IMR-90 (cell line): Measurements from ENCODE around the gene PLOD1. TPM values are rescaled to one million over a fixed set of nuclear protein-coding genes. Genes with fewer than 3 reads are reported as not detected.

ENCODE experiments used
- ATAC-seq: fragments of 200-7000 bp; cut with Tn5 transposase; 2 replicates; pipeline ENCODE4 v1.9.1; 2020; ENCODE audit warnings: low read depth, mild to moderate bottlenecking, moderate library complexity
- BruUV-seq: library from RNA; stranded (reverse); fragments of 400-500 nt; replicated peaks from 2 replicates; lab custom pipeline; 2021; lab: Mats Ljungman, UMichigan
- CTCF ChIA-PET: fragments of 300-600 bp; formaldehyde crosslinking; extraction: SDS; loops from one replicate; lab custom pipeline; 2021; ENCODE audit warnings: antibody characterized with exemption; lab: Yijun Ruan, JAX
- POLR2A ChIA-PET: fragments of 300-600 bp; sonication (Branson Sonifier 250); formaldehyde crosslinking; loops from one replicate; lab custom pipeline; 2022; ENCODE audit warnings: antibody characterized with exemption; ENCODE audit not compliant: unreplicated experiment; lab: Charles Lee
- DNase-seq: peaks from one replicate; pipeline ENCODE4 v3.0.0; 2013
- H2AFZ ChIP-seq: replicated peaks from 2 replicates; pipeline ENCODE3; 2013; ENCODE audit warnings: low read length, mild to moderate bottlenecking; ENCODE audit not compliant: poor library complexity
- H2AK5ac ChIP-seq: 2 replicates; pipeline ENCODE4 v1.6.1; 2013; ENCODE audit warnings: low read depth, low read length, inconsistent platforms
- H2AK9ac ChIP-seq: replicated peaks from 2 replicates; pipeline ENCODE3; 2013; ENCODE audit warnings: mild to moderate bottlenecking, low read depth, low read length, moderate library complexity; ENCODE audit not compliant: poor library complexity
- H2BK120ac ChIP-seq: 2 replicates; pipeline ENCODE4 v1.6.1; 2013; ENCODE audit warnings: low read depth, low read length, inconsistent platforms
- H2BK15ac ChIP-seq: 3 replicates; pipeline ENCODE4 v1.6.1; 2013; ENCODE audit warnings: low read depth, low read length, inconsistent platforms
- H2BK20ac ChIP-seq: 2 replicates; pipeline ENCODE4 v1.6.1; 2013; ENCODE audit warnings: low read depth, mild to moderate bottlenecking, inconsistent platforms, low read length, moderate library complexity
- H2BK5ac ChIP-seq: 2 replicates; pipeline ENCODE4 v1.6.1; 2013; ENCODE audit warnings: mild to moderate bottlenecking, low read depth, low read length, inconsistent platforms; ENCODE audit not compliant: poor library complexity, severe bottlenecking
- H3K14ac ChIP-seq: replicated peaks from 2 replicates; pipeline ENCODE4 v1.6.1; 2013; ENCODE audit warnings: low read depth, low read length, inconsistent platforms
- H3K18ac ChIP-seq: 2 replicates; pipeline ENCODE4 v1.6.1; 2013; ENCODE audit warnings: low read depth, low read length, control low read depth
- H3K23ac ChIP-seq: 2 replicates; pipeline ENCODE4 v1.6.1; 2013; ENCODE audit warnings: low read depth, low read length, inconsistent platforms
- H3K27ac ChIP-seq: 2 replicates; pipeline ENCODE4 v1.5.1; 2013; ENCODE audit warnings: mild to moderate bottlenecking, control low read depth, low read length; ENCODE audit not compliant: insufficient read depth
- H3K27me3 ChIP-seq: 2 replicates; pipeline ENCODE4 v1.6.1; 2013; ENCODE audit warnings: low read length; ENCODE audit not compliant: control insufficient read depth, insufficient read depth
- H3K36me3 ChIP-seq: 2 replicates; pipeline ENCODE4 v1.6.1; 2013; ENCODE audit warnings: low read length, mixed read lengths; ENCODE audit not compliant: control insufficient read depth, insufficient read depth
- H3K4ac ChIP-seq: 2 replicates; pipeline ENCODE4 v1.6.1; 2013; ENCODE audit warnings: low read depth, low read length, inconsistent platforms
- H3K4me1 ChIP-seq: 2 replicates; pipeline ENCODE4 v1.6.1; 2013; ENCODE audit warnings: low read length, mixed read lengths; ENCODE audit not compliant: control insufficient read depth, insufficient read depth
- H3K4me2 ChIP-seq: 2 replicates; pipeline ENCODE4 v1.6.1; 2013; ENCODE audit warnings: low read depth, mild to moderate bottlenecking, control low read depth, low read length, moderate library complexity
- H3K4me3 ChIP-seq: 2 replicates; pipeline ENCODE4 v1.5.1; 2013; ENCODE audit warnings: low read depth, mild to moderate bottlenecking, control low read depth, low read length, moderate library complexity; ENCODE audit not compliant: insufficient read depth
- H3K56ac ChIP-seq: 2 replicates; pipeline ENCODE4 v1.6.1; 2013; ENCODE audit warnings: low read length, inconsistent platforms; ENCODE audit not compliant: insufficient read depth; ENCODE audit errors: extremely low read depth
- H3K79me1 ChIP-seq, 2 experiments: 2 replicates each; pipeline ENCODE4 v1.6.1; 2013; ENCODE audit warnings: low read length in 2 of 2, inconsistent platforms in 1 of 2, low read depth in 1 of 2
- H3K9ac ChIP-seq: 2 replicates; pipeline ENCODE4 v1.6.1; 2013; ENCODE audit warnings: low read depth, low read length, control low read depth
- H3K9me1 ChIP-seq: 2 replicates; pipeline ENCODE4 v1.6.1; 2013; ENCODE audit warnings: low read length, inconsistent platforms; ENCODE audit not compliant: insufficient read depth
- H3K9me3 ChIP-seq: 2 replicates; pipeline ENCODE4 v1.6.1; 2013; ENCODE audit warnings: low read length; ENCODE audit not compliant: control insufficient read depth, insufficient read depth
- H4K20me1 ChIP-seq: 2 replicates; pipeline ENCODE4 v1.6.1; 2013; ENCODE audit warnings: low read length, inconsistent platforms; ENCODE audit not compliant: insufficient read depth
- H4K5ac ChIP-seq: 2 replicates; pipeline ENCODE4 v1.6.1; 2013; ENCODE audit warnings: mild to moderate bottlenecking, low read depth, low read length, control low read depth
- H4K8ac ChIP-seq, 2 experiments: 2 replicates each; pipeline ENCODE4 v1.6.1; 2013; ENCODE audit warnings: low read depth in 2 of 2, low read length in 2 of 2, control low read depth in 1 of 2, inconsistent platforms in 1 of 2
- H4K91ac ChIP-seq: 2 replicates; pipeline ENCODE4 v1.6.1; 2013; ENCODE audit warnings: low read depth, low read length, inconsistent platforms; ENCODE audit not compliant: insufficient read depth
- CHD1 ChIP-seq: IDR thresholded peaks from 2 replicates; pipeline ENCODE4 v1.6.1; 2012; ENCODE audit warnings: low read depth, low read length, improper control_type of control experiment
- MAZ ChIP-seq: IDR thresholded peaks from 2 replicates; pipeline ENCODE4 v1.6.1; 2012; ENCODE audit warnings: low read depth, mild to moderate bottlenecking, low read length, improper control_type of control experiment, moderate library complexity, borderline replicate concordance
- POLR2A ChIP-seq: IDR thresholded peaks from 2 replicates; pipeline ENCODE4 v1.6.1; 2012; ENCODE audit warnings: mild to moderate bottlenecking, low read depth, low read length
- RAD21 ChIP-seq: IDR thresholded peaks from 2 replicates; pipeline ENCODE4 v1.6.1; 2012; ENCODE audit warnings: low read length, improper control_type of control experiment
- WGBS, 2 experiments: methylation state at CpG; one replicate each; pipeline versions ENCODE4 v1.1.5 to v1.1.7; 2013; ENCODE audit warnings: missing lambda C conversion rate in 2 of 2; ENCODE audit not compliant: insufficient read length in 1 of 2; ENCODE audit errors: extremely low coverage in 2 of 2; 5-methylcytosine and 5-hydroxymethylcytosine counted together
- dilution Hi-C: fragments of 300-500 bp; cut with HindIII; formaldehyde crosslinking; loops from one replicate; pipeline ENCODE4 v1.14.3; 2018; ENCODE audit warnings: low sequenced_read_pairs; ENCODE audit not compliant: unreplicated experiment
- in situ Hi-C: fragments of 300-500 bp; cut with MboI; formaldehyde crosslinking; loops from 3 replicates; pipeline ENCODE4 v1.14.3; 2019; ENCODE audit warnings: low sequenced_read_pairs, inconsistent platforms, mixed read lengths
- intact Hi-C: fragments of 100-400 bp; cut with micrococcal nuclease; formaldehyde crosslinking; loops from 2 replicates; pipeline ENCODE4 v1.10.0; 2022
- polyA plus RNA-seq, 3 experiments: library from polyadenylated mRNA; depleted of rRNA; stranded (reverse); fragments of >200 nt; gene quantifications; 2 replicates each; pipeline ENCODE4 v1.2.3, GENCODE V29; 2012; ENCODE audit warnings: low replicate concordance in 1 of 3
- total RNA-seq: library from RNA; depleted of rRNA; stranded (reverse); fragments of >200 nt; gene quantifications from 2 replicates; pipeline ENCODE4 v1.2.3, GENCODE V29; 2012
- TF ChIP-seq, protein P1 (sequence below): fragments of 150-350 bp; IDR thresholded peaks from 2 replicates; pipeline ENCODE4 v1.6.1; 2017; ENCODE audit warnings: mild to moderate bottlenecking, antibody characterized with exemption, low read length, low read depth
- TF ChIP-seq, protein P2 (sequence below): fragments of 150-350 bp; IDR thresholded peaks from 2 replicates; pipeline ENCODE4 v1.6.1; 2016; ENCODE audit warnings: low read depth, mild to moderate bottlenecking, low read length, moderate library complexity, borderline replicate concordance

Gene PLOD1
- total and polyA plus RNA-seq, 2 of the 4 experiments (the other 2 are of a cell fraction) = 283 to 609 TPM

DNA sequence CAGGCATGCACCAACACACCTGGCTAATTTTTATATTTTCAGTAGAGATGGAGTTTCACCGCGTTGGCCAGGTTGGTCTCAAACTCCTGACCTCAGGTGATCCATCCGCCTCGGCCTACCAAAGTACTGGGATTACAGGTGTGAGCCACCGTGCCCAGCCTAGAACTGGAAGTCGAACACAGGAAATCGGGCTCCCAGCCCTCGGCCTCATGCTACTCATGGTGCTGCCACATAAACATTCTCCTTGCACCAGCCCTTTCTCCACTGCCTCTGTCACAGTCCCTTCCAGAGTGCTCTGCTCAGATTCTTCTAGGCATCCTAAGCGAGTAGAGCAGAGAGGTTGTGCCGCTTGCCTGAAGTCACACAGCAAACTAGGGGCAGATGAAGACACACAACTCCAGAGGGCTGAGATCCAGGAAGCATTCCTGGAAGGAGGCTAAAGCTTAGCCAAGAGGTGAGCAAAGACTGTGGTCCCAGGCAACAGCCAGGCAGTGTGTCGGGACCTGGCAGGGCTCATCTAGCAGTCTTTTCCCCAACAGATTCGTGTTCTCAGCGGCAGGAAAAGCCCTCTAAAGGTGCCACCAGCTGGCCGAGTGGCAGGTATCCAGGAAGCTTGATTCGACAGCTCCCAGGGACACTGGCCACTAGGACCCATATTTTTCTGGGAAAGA, 46.2 kb upstream of the PLOD1 start:
- Histone ChIP-seq H3K4me1 (no peaks in the 10 kb centered on the region), H3K36me3 (no peaks in the 10 kb centered on the region), H3K9me3 (no peaks in the 10 kb centered on the region), H2AK9ac (no peak overlapping the region), H3K18ac (no peak overlapping the region), H4K8ac (no peak overlapping the region), H3K4me2 (no peak overlapping the region), H4K91ac (no peak overlapping the region), H2AFZ (no peak overlapping the region), H3K9me1 (no peaks in the 10 kb centered on the region), H3K27me3 (peaks cover 49% of the 10 kb centered on the region), H3K4me3 (no peak overlapping the region), H2BK15ac (no peak overlapping the region), H3K23ac (no peak overlapping the region), H3K4ac (no peak overlapping the region), H3K56ac (no peak overlapping the region), H3K27ac (no peak overlapping the region), H2BK20ac (no peak overlapping the region), H3K79me1 (no peaks in the 10 kb centered on the region), H3K9ac (no peak overlapping the region), H3K14ac (no peak overlapping the region), H2AK5ac (no peak overlapping the region), H4K5ac (no peak overlapping the region), H4K20me1 (no peaks in the 10 kb centered on the region), H2BK120ac (no peak overlapping the region), H2BK5ac (no peak overlapping the region)
- ChIA-PET CTCF (no interaction called here), POLR2A (no interaction called here)
- DNase-seq = no peak
- dilution Hi-C loops (no loop called here), in situ Hi-C loops (no loop called here), intact Hi-C loops (no loop called here)
- ATAC-seq = no peak
- TF ChIP-seq POLR2A = no peak
- no peak for TF ChIP-seq RAD21
- TF ChIP-seq, protein P1, sequence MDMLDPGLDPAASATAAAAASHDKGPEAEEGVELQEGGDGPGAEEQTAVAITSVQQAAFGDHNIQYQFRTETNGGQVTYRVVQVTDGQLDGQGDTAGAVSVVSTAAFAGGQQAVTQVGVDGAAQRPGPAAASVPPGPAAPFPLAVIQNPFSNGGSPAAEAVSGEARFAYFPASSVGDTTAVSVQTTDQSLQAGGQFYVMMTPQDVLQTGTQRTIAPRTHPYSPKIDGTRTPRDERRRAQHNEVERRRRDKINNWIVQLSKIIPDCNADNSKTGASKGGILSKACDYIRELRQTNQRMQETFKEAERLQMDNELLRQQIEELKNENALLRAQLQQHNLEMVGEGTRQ = no peak
- TF ChIP-seq CHD1 = no peak
- TF ChIP-seq, protein P2, sequence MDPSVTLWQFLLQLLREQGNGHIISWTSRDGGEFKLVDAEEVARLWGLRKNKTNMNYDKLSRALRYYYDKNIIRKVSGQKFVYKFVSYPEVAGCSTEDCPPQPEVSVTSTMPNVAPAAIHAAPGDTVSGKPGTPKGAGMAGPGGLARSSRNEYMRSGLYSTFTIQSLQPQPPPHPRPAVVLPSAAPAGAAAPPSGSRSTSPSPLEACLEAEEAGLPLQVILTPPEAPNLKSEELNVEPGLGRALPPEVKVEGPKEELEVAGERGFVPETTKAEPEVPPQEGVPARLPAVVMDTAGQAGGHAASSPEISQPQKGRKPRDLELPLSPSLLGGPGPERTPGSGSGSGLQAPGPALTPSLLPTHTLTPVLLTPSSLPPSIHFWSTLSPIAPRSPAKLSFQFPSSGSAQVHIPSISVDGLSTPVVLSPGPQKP = no peak
- TF ChIP-seq MAZ = no peak
- BruUV-seq = no TSS peak
- 51% methylated on average over 11 of the region's 15 CpGs; no CpG with 5 or more reads in 1 of the 2 experiments for WGBS, 2 experiments
